Upper lobe of left lung (tissue), 4 donors: ENCODE measurements around the gene TMPRSS3.

Source experiments
- EP300 ChIP-seq, 4 donors: sonication (generic); formaldehyde crosslinking; IDR thresholded peaks; one replicate each; pipeline ENCODE4 v1.5.1; 2017; ENCODE audit warnings: antibody characterized with exemption in 4 of 4, control low read depth in 2 of 4
- POLR2A ChIP-seq, 4 donors: fragments of 450-650 bp; IDR thresholded peaks; one replicate each; pipeline ENCODE4 v1.5.1; 2016 to 2017; ENCODE audit warnings: antibody characterized with exemption in 4 of 4, mild to moderate bottlenecking in 2 of 4
- POLR2AphosphoS5 ChIP-seq, 2 donors: sonication (generic); formaldehyde crosslinking; IDR thresholded peaks; one replicate each; pipeline ENCODE4 v1.5.1; 2017; ENCODE audit warnings: antibody characterized with exemption in 2 of 2
- TF ChIP-seq, protein P1 (sequence below), 6 experiments: fragments of 450-650 bp in 4 of 6; fragments of 200-600 bp in 2 of 6; sonication (generic) in 2 of 6; IDR thresholded peaks; one replicate each; pipeline ENCODE4 v1.5.1; 2016 to 2019; ENCODE audit warnings: antibody characterized with exemption in 6 of 6

GRCh38 chr21:42390193-42390592 lies 5.7 kb downstream of the TMPRSS3 start:
- TF ChIP-seq, protein P1, sequence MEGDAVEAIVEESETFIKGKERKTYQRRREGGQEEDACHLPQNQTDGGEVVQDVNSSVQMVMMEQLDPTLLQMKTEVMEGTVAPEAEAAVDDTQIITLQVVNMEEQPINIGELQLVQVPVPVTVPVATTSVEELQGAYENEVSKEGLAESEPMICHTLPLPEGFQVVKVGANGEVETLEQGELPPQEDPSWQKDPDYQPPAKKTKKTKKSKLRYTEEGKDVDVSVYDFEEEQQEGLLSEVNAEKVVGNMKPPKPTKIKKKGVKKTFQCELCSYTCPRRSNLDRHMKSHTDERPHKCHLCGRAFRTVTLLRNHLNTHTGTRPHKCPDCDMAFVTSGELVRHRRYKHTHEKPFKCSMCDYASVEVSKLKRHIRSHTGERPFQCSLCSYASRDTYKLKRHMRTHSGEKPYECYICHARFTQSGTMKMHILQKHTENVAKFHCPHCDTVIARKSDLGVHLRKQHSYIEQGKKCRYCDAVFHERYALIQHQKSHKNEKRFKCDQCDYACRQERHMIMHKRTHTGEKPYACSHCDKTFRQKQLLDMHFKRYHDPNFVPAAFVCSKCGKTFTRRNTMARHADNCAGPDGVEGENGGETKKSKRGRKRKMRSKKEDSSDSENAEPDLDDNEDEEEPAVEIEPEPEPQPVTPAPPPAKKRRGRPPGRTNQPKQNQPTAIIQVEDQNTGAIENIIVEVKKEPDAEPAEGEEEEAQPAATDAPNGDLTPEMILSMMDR (IDR thresholded peaks at IDR 0.05): no peak
- TF ChIP-seq POLR2A (IDR thresholded peaks at IDR 0.05): no peak
- no peak for TF ChIP-seq POLR2AphosphoS5 (IDR thresholded peaks at IDR 0.05)
- no peak for TF ChIP-seq EP300 (IDR thresholded peaks at IDR 0.05)
